PC-9 (cell line): Measurements from ENCODE around the gene ZNF470.

Experiments used
- CTCF ChIP-seq: fragments of 200-600 bp; sonication (generic); conservative IDR thresholded peaks from 2 replicates; pipeline ENCODE4 v1.6.1; 2017; ENCODE audit warnings: mixed run types, antibody characterized with exemption, mild to moderate bottlenecking, moderate library complexity
- EZH2 ChIP-seq: fragments of 200-600 bp; sonication (generic); IDR thresholded peaks from 2 replicates; pipeline ENCODE4 v1.8.0; 2017; ENCODE audit warnings: antibody characterized with exemption, low read depth

GRCh38 chr19:56547535-56547934, 19.7 kb upstream of the ZNF470 start:
- TF ChIP-seq CTCF (no peak), EZH2 (no peak)
